HepG2 (cell line): Measurements from ENCODE around the gene CCDC18. TPM values are rescaled to one million over a fixed set of nuclear protein-coding genes. Genes with fewer than 3 reads are reported as not detected.

ENCODE experiments used
- ATAC-seq: fragments of 200-7000 bp; cut with Tn5 transposase; 3 replicates; pipeline ENCODE4 v1.9.1; 2020; ENCODE audit warnings: mild to moderate bottlenecking, moderate library complexity
- BruUV-seq: library from RNA; stranded (reverse); fragments of 400-500 nt; replicated peaks from 2 replicates; lab custom pipeline; 2021; lab: Mats Ljungman, UMichigan
- CTCF ChIA-PET: fragments of 300-600 bp; formaldehyde crosslinking; extraction: SDS; loops from one replicate; lab custom pipeline; 2021; ENCODE audit warnings: low total read pairs, inconsistent platforms, low intra/inter-chr PET ratio; lab: Yijun Ruan, JAX
- POLR2A ChIA-PET: fragments of 350-600 bp; sonication (Branson Sonifier 250); formaldehyde crosslinking; loops from one replicate; lab custom pipeline; 2020; ENCODE audit warnings: antibody characterized with exemption, inconsistent platforms; lab: Yijun Ruan, JAX
- DNase-seq: peaks from one replicate; pipeline ENCODE4 v3.0.0-alpha.2; 2015; ENCODE audit warnings: low spot score
- FAIRE-seq: peaks from 3 replicates; lab custom pipeline; 2011; peaks lifted over from hg19 to GRCh38; lab: Jason Lieb, UNC
- H2AFZ ChIP-seq: one replicate; pipeline ENCODE4 v1.6.1; 2011; ENCODE audit warnings: low read length, inconsistent platforms
- H3K27ac ChIP-seq: fragments of 300-600 bp; 3 replicates; pipeline ENCODE4 v1.8.0; 2011; ENCODE audit warnings: mixed run types, mild to moderate bottlenecking, mixed read lengths, low read length, inconsistent platforms; ENCODE audit not compliant: insufficient read depth; ENCODE audit errors: extremely low read length
- H3K27me3 ChIP-seq, 2 experiments: fragments of 200-600 bp in 1 of 2; 2 replicates in 1 of 2; 3 replicates in 1 of 2; pipeline versions ENCODE4 v1.6.0 to v1.8.0; 2011; ENCODE audit warnings: low read length in 2 of 2, mild to moderate bottlenecking in 2 of 2, moderate library complexity in 2 of 2, inconsistent platforms in 1 of 2; ENCODE audit not compliant: insufficient read depth in 2 of 2, control insufficient read depth in 1 of 2
- H3K36me3 ChIP-seq, 2 experiments: fragments of 200-600 bp in 1 of 2; replicated peaks in 1 of 2; 2 replicates in 1 of 2; 3 replicates in 1 of 2; pipeline versions ENCODE4 v1.5.1 to v1.8.0; 2011; ENCODE audit warnings: low read length in 2 of 2, inconsistent platforms in 1 of 2; ENCODE audit not compliant: insufficient read depth in 2 of 2, control insufficient read depth in 1 of 2
- H3K4me1 ChIP-seq: 2 replicates; pipeline ENCODE4 v1.5.1; 2012; ENCODE audit warnings: low read length, inconsistent platforms; ENCODE audit not compliant: insufficient read depth
- H3K4me2 ChIP-seq: 2 replicates; pipeline ENCODE4 v1.6.0; 2011; ENCODE audit warnings: low read depth, low read length, inconsistent platforms
- H3K4me3 ChIP-seq, 3 experiments: fragments of 200-600 bp in 1 of 3; sonication (generic), shearing (Covaris generic) in 1 of 3; replicated peaks in 1 of 3; 2 replicates each; pipeline ENCODE4 v1.5.1; 2011 to 2016; ENCODE audit warnings: low read length in 3 of 3, inconsistent platforms in 2 of 3, low read depth in 2 of 3, mild to moderate bottlenecking in 2 of 3, control low read depth in 1 of 3, mixed read lengths in 1 of 3; ENCODE audit not compliant: insufficient read depth in 1 of 3
- H3K79me2 ChIP-seq: one replicate; pipeline ENCODE4 v1.6.1; 2011; ENCODE audit warnings: low read length, inconsistent platforms; ENCODE audit not compliant: insufficient read depth
- H3K9ac ChIP-seq: 2 replicates; pipeline ENCODE4 v1.6.0; 2011; ENCODE audit warnings: mild to moderate bottlenecking, low read depth, low read length, inconsistent platforms; ENCODE audit not compliant: insufficient read depth
- H3K9me3 ChIP-seq: 2 replicates; pipeline ENCODE4 v1.5.1; 2012; ENCODE audit warnings: mild to moderate bottlenecking, low read length
- H4K20me1 ChIP-seq: 2 replicates; pipeline ENCODE4 v1.6.0; 2011; ENCODE audit warnings: inconsistent platforms, mild to moderate bottlenecking, low read length, moderate library complexity; ENCODE audit not compliant: insufficient read depth
- BHLHE40 ChIP-seq: IDR thresholded peaks from 2 replicates; pipeline ENCODE4 v1.6.1; 2011; ENCODE audit warnings: low read length, improper control_type of control experiment
- EED ChIP-seq: sonication (generic); formaldehyde crosslinking; IDR thresholded peaks from 2 replicates; pipeline ENCODE4 v1.5.0; 2020; ENCODE audit warnings: mild to moderate bottlenecking, missing genetic modification reagents
- FOXP4 ChIP-seq: sonication (generic); formaldehyde crosslinking; IDR thresholded peaks from 2 replicates; pipeline ENCODE4 v1.4.0; 2020; ENCODE audit warnings: missing genetic modification reagents
- HNF4A ChIP-seq: sonication (generic); formaldehyde crosslinking; IDR thresholded peaks from 2 replicates; pipeline ENCODE4 v1.4.0; 2020; ENCODE audit warnings: missing genetic modification reagents
- HNF4G ChIP-seq, 2 experiments: sonication (generic) in 1 of 2; formaldehyde crosslinking in 1 of 2; IDR thresholded peaks; 2 replicates each; pipeline versions ENCODE4 v1.4.0 to v1.6.1; 2011 to 2020; ENCODE audit warnings: borderline replicate concordance in 2 of 2, low read depth in 2 of 2, mild to moderate bottlenecking in 2 of 2, low read length in 1 of 2, missing genetic modification reagents in 1 of 2, moderate library complexity in 1 of 2
- HOXA5 ChIP-seq: sonication (generic); formaldehyde crosslinking; IDR thresholded peaks from 2 replicates; pipeline ENCODE4 v1.4.0; 2020; ENCODE audit warnings: missing genetic modification reagents
- KLF6 ChIP-seq: IDR thresholded peaks from 2 replicates; pipeline ENCODE4 v1.8.0; 2016; ENCODE audit warnings: missing biosample characterization, missing genetic modification reagents
- KMT2A ChIP-seq: sonication (generic); formaldehyde crosslinking; IDR thresholded peaks from 2 replicates; pipeline ENCODE4 v1.4.0; 2020; ENCODE audit warnings: missing genetic modification reagents
- PHF5A ChIP-seq: IDR thresholded peaks from one replicate; pipeline ENCODE4 v1.6.1; 2018; ENCODE audit warnings: low read depth, missing genetic modification reagents; ENCODE audit not compliant: unreplicated experiment
- PITX1 ChIP-seq: sonication (generic); formaldehyde crosslinking; IDR thresholded peaks from 2 replicates; pipeline ENCODE4 v1.5.1; 2020; ENCODE audit warnings: mild to moderate bottlenecking, missing genetic modification reagents
- PPARG ChIP-seq: conservative IDR thresholded peaks from 2 replicates; pipeline ENCODE4 v1.6.1; 2016; ENCODE audit warnings: missing biosample characterization, missing genetic modification reagents
- SIX1 ChIP-seq: sonication (generic); formaldehyde crosslinking; IDR thresholded peaks from 2 replicates; pipeline ENCODE4 v1.4.0; 2020; ENCODE audit warnings: missing genetic modification reagents, borderline replicate concordance
- SOX5 ChIP-seq: IDR thresholded peaks from 2 replicates; pipeline ENCODE4 v1.6.1; 2016; ENCODE audit warnings: borderline replicate concordance
- TFDP2 ChIP-seq: sonication (generic); formaldehyde crosslinking; IDR thresholded peaks from 2 replicates; pipeline ENCODE4 v1.4.0; 2020; ENCODE audit warnings: missing genetic modification reagents
- U2AF1 ChIP-seq: fragments of 200-400 bp; formaldehyde crosslinking; optimal IDR thresholded peaks from 2 replicates; pipeline ENCODE3; 2017; ENCODE audit warnings: mild to moderate bottlenecking, low read depth, low read length
- ZBTB21 ChIP-seq: sonication (generic); formaldehyde crosslinking; IDR thresholded peaks from 2 replicates; pipeline ENCODE4 v1.4.0; 2020; ENCODE audit warnings: missing genetic modification reagents
- ZFX ChIP-seq: sonication (generic); formaldehyde crosslinking; IDR thresholded peaks from 2 replicates; pipeline ENCODE4 v1.4.0; 2020; ENCODE audit warnings: mild to moderate bottlenecking, low read depth, missing genetic modification reagents, moderate library complexity
- ZNF263 ChIP-seq: sonication (generic); formaldehyde crosslinking; IDR thresholded peaks from 2 replicates; pipeline ENCODE4 v1.4.0; 2020; ENCODE audit warnings: missing genetic modification reagents
- ZNF3 ChIP-seq: IDR thresholded peaks from 2 replicates; pipeline ENCODE4 v1.7.0; 2017; ENCODE audit warnings: inconsistent platforms
- ZNF75D ChIP-seq: sonication (generic); formaldehyde crosslinking; IDR thresholded peaks from 2 replicates; pipeline ENCODE4 v1.8.1; 2023; ENCODE audit warnings: missing genetic modification reagents, mild to moderate bottlenecking, borderline replicate concordance
- WGBS: methylation state at CpG from one replicate; pipeline ENCODE4 v1.1.6; 2017; ENCODE audit warnings: low lambda C conversion rate; 5-methylcytosine and 5-hydroxymethylcytosine counted together
- in situ Hi-C: cut with HindIII; loops from 2 replicates; pipeline ENCODE4 v1.10.0; 2017; ENCODE audit warnings: low pct_unique_long_range_greater_than_20kb; ENCODE audit not compliant: extremely low pct_ligation_motif_present
- intact Hi-C: fragments of 100-400 bp; cut with micrococcal nuclease; formaldehyde crosslinking; loops from one replicate; pipeline ENCODE4 v1.10.0; 2022; ENCODE audit not compliant: unreplicated experiment
- polyA plus RNA-seq, 8 experiments: library from polyadenylated mRNA; depleted of rRNA in 3 of 8; stranded (reverse) in 7 of 8; unstranded in 1 of 8; fragments of >200 nt; fragmentation: Illumina TruSeq in 4 of 8; extraction: Trizol in 4 of 8; gene quantifications; 2 replicates each; pipeline versions ENCODE4 v1.2.1 to v1.2.3, GENCODE V29; 2011 to 2016; ENCODE audit warnings: low read depth in 4 of 8, missing spikeins in 1 of 8, mixed read lengths in 1 of 8; ENCODE audit not compliant: insufficient read depth in 1 of 8
- total RNA-seq, 5 experiments: library from RNA; depleted of rRNA; stranded (reverse); fragments of >200 nt; fragmentation: Illumina TruSeq; extraction: Trizol; gene quantifications; 2 replicates each; pipeline ENCODE4 v1.2.3, GENCODE V29; 2016; ENCODE audit warnings: low read depth in 1 of 5
- TF ChIP-seq, protein P1 (sequence below): sonication (generic); formaldehyde crosslinking; IDR thresholded peaks from 2 replicates; pipeline ENCODE4 v1.5.0; 2020; ENCODE audit warnings: missing genetic modification reagents

The CCDC18 gene
- total and polyA plus RNA-seq, 2 of the 13 experiments (the other 11 are each of a cell fraction or from before 2014, with no cell fraction given) = 1.9 to 18.4 TPM

GRCh38 chr1:93275634-93276295, 95.2 kb downstream of the CCDC18 start:
- H3K79me2 ChIP-seq = no peaks in the 10 kb centered on the region
- H3K36me3 ChIP-seq = no peaks in the 10 kb centered on the region
- TSS peak; percentile 77 for BruUV-seq
- POLR2A ChIA-PET = interaction anchor here (0.6 to 2.3 kb wide), 11 partner anchors 13 to 444 kb away, joined by 3 to 22 read pairs (median 5); partner anchors contain the start of genes DR1, MTF2 and RPL5
- peak overlapping the region; percentile 22 to 56 (median 46); a peak in 5 of 6 replicates for H3K4me3 ChIP-seq
- H3K4me1 ChIP-seq = peaks cover 37% of the 10 kb centered on the region
- 0% methylated on average over 5 of the region's 5 CpGs for WGBS
- peak overlapping the region; percentile 52 for H2AFZ ChIP-seq
- H3K9me3 ChIP-seq = peaks cover 7% of the 10 kb centered on the region; the same call in 1 of the 2 replicates
- peak overlapping the region; percentile 94 for H3K27ac ChIP-seq
- H4K20me1 ChIP-seq = no peaks in the 10 kb centered on the region
- H3K27me3 ChIP-seq = no peaks in the 10 kb centered on the region
- peak overlapping the region; percentile 55 for H3K9ac ChIP-seq
- peak overlapping the region; percentile 75 for H3K4me2 ChIP-seq
- CTCF ChIA-PET = no interaction called here
- in situ Hi-C loops (no loop called here), intact Hi-C loops (loop anchor here (1.0 kb wide), 1 partner anchor 46 kb away; no protein-coding TSS in a partner anchor)
- ATAC-seq (peak; percentile 99), FAIRE-seq (peak; percentile 15), DNase-seq (peak; percentile 86)
- TF ChIP-seq SOX5 = peak; percentile 25; the same call in 1 of the 2 replicates
- TF ChIP-seq EED (CRISPR knock-in tag) = no peak
- peak; percentile 68; the same call in 1 of the 2 replicates for TF ChIP-seq SIX1 (CRISPR knock-in tag)
- no peak for TF ChIP-seq ZNF263
- no peak for TF ChIP-seq PHF5A (CRISPR knock-in tag)
- TF ChIP-seq HNF4A (CRISPR knock-in tag) = peak; percentile 68
- no peak for TF ChIP-seq ZNF75D (CRISPR knock-in tag)
- TF ChIP-seq FOXP4 = peak; percentile 8; the same call in 1 of the 2 replicates
- no peak for TF ChIP-seq ZNF3 (CRISPR knock-in tag)
- peak; percentile 85 for TF ChIP-seq PPARG
- 0 out of 2 replicates have a peak, but pooled peaks have one; percentile 26 for TF ChIP-seq KMT2A (CRISPR knock-in tag)
- peak; percentile 48; the same call in 1 of the 2 replicates for TF ChIP-seq HNF4G (IDR thresholded peaks at IDR 0.05; ENCODE audit: borderline replicate concordance, low read depth, low read length)
- no peak for TF ChIP-seq HNF4G (CRISPR knock-in tag; IDR thresholded peaks at IDR 0.05; ENCODE audit: borderline replicate concordance, low read depth)
- TF ChIP-seq ZFX = no peak
- no peak for TF ChIP-seq U2AF1
- 0 out of 2 replicates have a peak, but pooled peaks have one; percentile 32 for TF ChIP-seq TFDP2 (CRISPR knock-in tag)
- TF ChIP-seq ZBTB21 = no peak
- TF ChIP-seq BHLHE40 = no peak
- TF ChIP-seq, protein P1, sequence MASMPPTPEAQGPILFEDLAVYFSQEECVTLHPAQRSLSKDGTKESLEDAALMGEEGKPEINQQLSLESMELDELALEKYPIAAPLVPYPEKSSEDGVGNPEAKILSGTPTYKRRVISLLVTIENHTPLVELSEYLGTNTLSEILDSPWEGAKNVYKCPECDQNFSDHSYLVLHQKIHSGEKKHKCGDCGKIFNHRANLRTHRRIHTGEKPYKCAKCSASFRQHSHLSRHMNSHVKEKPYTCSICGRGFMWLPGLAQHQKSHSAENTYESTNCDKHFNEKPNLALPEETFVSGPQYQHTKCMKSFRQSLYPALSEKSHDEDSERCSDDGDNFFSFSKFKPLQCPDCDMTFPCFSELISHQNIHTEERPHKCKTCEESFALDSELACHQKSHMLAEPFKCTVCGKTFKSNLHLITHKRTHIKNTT (CRISPR knock-in tag) = no peak
- peak; percentile 51 for TF ChIP-seq PITX1 (CRISPR knock-in tag)
- 0 out of 2 replicates have a peak, but pooled peaks have one; percentile 33 for TF ChIP-seq HOXA5 (CRISPR knock-in tag)
- TF ChIP-seq KLF6 (CRISPR knock-in tag) = no peak
